ENCODE data around the gene ZNF740. TPM values are rescaled to one million over a fixed set of nuclear protein-coding genes. Genes with fewer than 3 reads are reported as not detected.
A peak's percentile ranks its signal among the peaks of the same experiment; 100 is the strongest.

The ZNF740 gene
- total RNA-seq, 2 experiments from 2014 or later = 31.6 to 58.2 TPM

GRCh38 chr12:53200458-53201176, 20.1 kb downstream of the ZNF740 start:
- BruUV-seq (replicated peaks) = no TSS peak
- peak; percentile 81 for DNase-seq (ENCODE audit: low spot score)
- H3K4me1 ChIP-seq (ENCODE audit: insufficient read depth, low read length, poor library complexity, severe bottlenecking) = peaks cover 78% of the 10 kb centered on the region
- intact Hi-C loops (cut with micrococcal nuclease; ENCODE audit: unreplicated experiment) = loop anchor here (1.0 to 10.0 kb wide), 3 partner anchors 20 to 304 kb away; partner anchors contain the start of genes CSAD, NPFF, TARBP2 and ZNF740
- no peak for TF ChIP-seq CTCF (conservative IDR thresholded peaks at IDR 0.05; ENCODE audit: low read length)
- TF ChIP-seq EZH2phosphoT487 (IDR thresholded peaks at IDR 0.05; ENCODE audit: borderline replicate concordance, low read depth, low read length) = no peak
- no peaks in the 10 kb centered on the region for H3K9me3 ChIP-seq (ENCODE audit: low read length)
- H3K9me2 ChIP-seq (ENCODE audit: insufficient read depth, low read length) = no peaks in the 10 kb centered on the region
- H3K79me2 ChIP-seq (ENCODE audit: insufficient read depth, low read depth, low read length) = peaks cover 57% of the 10 kb centered on the region
- ChIA-PET CTCF (ENCODE audit: unreplicated experiment) (interaction anchor here (0.6 to 1.0 kb wide), 3 partner anchors 20 to 134 kb away, joined by 3 to 4 read pairs (median 3); partner anchors contain the start of gene AAAS), POLR2A (interaction anchor here (0.8 to 5.0 kb wide), 8 partner anchors 7 to 124 kb away, joined by 3 to 41 read pairs (median 5); partner anchors contain the start of genes CSAD, ESPL1, ITGB7 and ZNF740)
- H4K20me1 ChIP-seq (ENCODE audit: insufficient read depth, low read length) = no peaks in the 10 kb centered on the region
- peak overlapping the region; percentile 86 for H3K4me2 ChIP-seq (ENCODE audit: low read length)
- peaks cover 59% of the 10 kb centered on the region for H3K36me3 ChIP-seq (ENCODE audit: insufficient read depth, low read length)
- no peak overlapping the region for H2AFZ ChIP-seq (ENCODE audit: low read length)
- H3K27ac ChIP-seq (ENCODE audit: low read depth, low read length, poor library complexity, severe bottlenecking) = peak overlapping the region; percentile 98
- peak overlapping the region; percentile 55 for H3K4me3 ChIP-seq (ENCODE audit: low read depth, low read length, poor library complexity, severe bottlenecking)

GRCh38 chr12:53201177-53201541, 20.6 kb downstream of the ZNF740 start:
- peaks cover 78% of the 10 kb centered on the region for H3K4me1 ChIP-seq (ENCODE audit: insufficient read depth, low read length, poor library complexity, severe bottlenecking)
- H3K9me3 ChIP-seq (ENCODE audit: low read length) = no peaks in the 10 kb centered on the region
- peak overlapping the region; percentile 55 for H3K4me3 ChIP-seq (ENCODE audit: low read depth, low read length, poor library complexity, severe bottlenecking)
- H3K4me2 ChIP-seq (ENCODE audit: low read length) = peak overlapping the region; percentile 86
- TF ChIP-seq EZH2phosphoT487 (IDR thresholded peaks at IDR 0.05; ENCODE audit: borderline replicate concordance, low read depth, low read length) (no peak), CTCF (conservative IDR thresholded peaks at IDR 0.05; ENCODE audit: low read length) (no peak)
- H2AFZ ChIP-seq (ENCODE audit: low read length) = no peak overlapping the region
- BruUV-seq (replicated peaks) = TSS peak; percentile 78
- peaks cover 62% of the 10 kb centered on the region for H3K79me2 ChIP-seq (ENCODE audit: insufficient read depth, low read depth, low read length)
- ChIA-PET POLR2A (interaction anchor here (0.8 to 5.0 kb wide), 7 partner anchors 9 to 123 kb away, joined by 3 to 41 read pairs (median 5); partner anchors contain the start of genes CSAD, ESPL1 and ZNF740), CTCF (ENCODE audit: unreplicated experiment) (interaction anchor here (0.7 to 1.1 kb wide), 2 partner anchors 10 to 12 kb away, joined by 3 to 4 read pairs; no protein-coding TSS in a partner anchor)
- no peak for DNase-seq (ENCODE audit: low spot score)
- no peaks in the 10 kb centered on the region for H4K20me1 ChIP-seq (ENCODE audit: insufficient read depth, low read length)
- no peaks in the 10 kb centered on the region for H3K9me2 ChIP-seq (ENCODE audit: insufficient read depth, low read length)
- peak overlapping the region; percentile 98 for H3K27ac ChIP-seq (ENCODE audit: low read depth, low read length, poor library complexity, severe bottlenecking)
- intact Hi-C loops (cut with micrococcal nuclease; ENCODE audit: unreplicated experiment) = loop anchor here (2.0 to 10.0 kb wide), 2 partner anchors 42 to 304 kb away; partner anchors contain the start of genes NPFF and TARBP2
- peaks cover 54% of the 10 kb centered on the region for H3K36me3 ChIP-seq (ENCODE audit: insufficient read depth, low read length)

Data from OCI-LY7 (cell line).